Stimulated activated CD4-positive, alpha-beta T cell treated with anti-CD3 and anti-CD28 coated beads, Interleukin-4, amount 100 ng/mL, for 4 hours (primary cell): Measurements from ENCODE around the gene SPAG9.

Source experiments
- DNase-seq, 2 experiments: peaks; one replicate each; pipeline ENCODE4 v3.0.0-alpha.2; 2020

The SPAG9 gene

GRCh38 chr17:50934672-50935220 is 185.9 kb downstream of the SPAG9 start:
- no peak for DNase-seq

GRCh38 chr17:50934161-50934560 is 186.5 kb downstream of the SPAG9 start:
- no peak for DNase-seq

- DNase-seq, result peak; percentile 15 to 28
These were observed 189.3 kb downstream of the SPAG9 start for GRCh38 chr17:50931144-50931908.

- DNase-seq, result no peak
These were observed 192.0 kb downstream of the SPAG9 start for GRCh38 chr17:50928646-50929045.

- no peak for DNase-seq
These were observed 193.4 kb downstream of the SPAG9 start for GRCh38 chr17:50927287-50927686.

GRCh38 chr17:50926523-50926922 is 194.1 kb downstream of the SPAG9 start:
- no peak for DNase-seq

- no peak for DNase-seq
These were observed 195.3 kb downstream of the SPAG9 start for GRCh38 chr17:50925296-50925891.

GRCh38 chr17:50924800-50925199 is 195.9 kb downstream of the SPAG9 start:
- no peak for DNase-seq

GRCh38 chr17:50924300-50924699 is 196.4 kb downstream of the SPAG9 start:
- no peak for DNase-seq

GRCh38 chr17:50923611-50924010 is 197.1 kb downstream of the SPAG9 start:
- DNase-seq, result no peak

GRCh38 chr17:50922721-50923405 is 197.8 kb downstream of the SPAG9 start:
- DNase-seq, result no peak

GRCh38 chr17:50922107-50922506 is 198.6 kb downstream of the SPAG9 start:
- DNase-seq, result no peak

- no peak for DNase-seq
These were observed 199.6 kb downstream of the SPAG9 start for GRCh38 chr17:50920891-50921586.

- no peak for DNase-seq
These were observed 200.6 kb downstream of the SPAG9 start for GRCh38 chr17:50920041-50920410.

- peak; percentile 56 to 70 for DNase-seq
These were observed 201.2 kb downstream of the SPAG9 start for GRCh38 chr17:50919321-50920040.

- peak in 1 of 2 experiments; percentile 56 for DNase-seq
These were observed 201.8 kb downstream of the SPAG9 start for GRCh38 chr17:50918933-50919296.

- no peak for DNase-seq
These were observed 202.4 kb downstream of the SPAG9 start for GRCh38 chr17:50918071-50918932.

GRCh38 chr17:50917418-50917743 is 203.3 kb downstream of the SPAG9 start:
- DNase-seq, result no peak

- no peak for DNase-seq
These were observed 203.8 kb downstream of the SPAG9 start for GRCh38 chr17:50916708-50917417.

- DNase-seq, result peak in 1 of 2 experiments; percentile 14
These were observed 204.5 kb downstream of the SPAG9 start for GRCh38 chr17:50916026-50916707.
